GM18909 (cell line): ENCODE data around the gene RNF213.

Experiments used
- ATAC-seq: cut with Tn5 transposase; IDR thresholded peaks from one replicate; pipeline ENCODE4 v1.9.1; 2021; ENCODE audit warnings: mild to moderate bottlenecking; ENCODE audit not compliant: unreplicated experiment, poor library complexity

RNF213 gene

DNA sequence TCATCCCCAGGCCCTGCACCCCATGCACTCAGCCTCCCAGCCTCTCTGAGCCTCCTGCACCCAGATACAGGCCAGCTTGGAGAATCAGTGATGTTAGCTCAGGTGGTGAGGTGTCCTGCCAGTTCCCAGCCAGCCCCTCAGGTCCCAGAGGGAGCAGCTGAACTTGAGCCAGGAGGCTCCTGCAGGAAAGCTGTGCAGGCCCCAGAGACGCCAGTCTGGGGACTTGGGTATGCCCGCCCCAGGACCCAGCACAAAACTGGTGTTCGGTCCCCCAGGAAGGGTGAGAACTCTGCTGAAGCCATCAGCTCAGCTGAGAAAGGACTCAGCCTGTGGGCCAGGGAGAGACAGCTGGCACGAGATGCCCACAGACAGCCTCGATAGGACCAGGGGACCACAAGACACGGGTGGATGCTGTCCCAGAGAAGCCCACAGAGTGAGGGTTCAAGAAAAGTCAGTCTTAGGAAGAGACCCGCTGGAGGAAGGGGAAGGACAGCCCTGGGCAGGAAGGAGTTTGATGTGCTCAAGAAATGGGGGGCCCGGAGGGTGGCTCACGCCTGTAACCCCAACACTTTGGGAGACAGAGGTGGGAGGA is 165.3 kb downstream of the RNF213 start:
- ATAC-seq = no peak

GRCh38 chr17:80426671-80427326 is 166.1 kb downstream of the RNF213 start:
- ATAC-seq = peak; percentile 72

DNA sequence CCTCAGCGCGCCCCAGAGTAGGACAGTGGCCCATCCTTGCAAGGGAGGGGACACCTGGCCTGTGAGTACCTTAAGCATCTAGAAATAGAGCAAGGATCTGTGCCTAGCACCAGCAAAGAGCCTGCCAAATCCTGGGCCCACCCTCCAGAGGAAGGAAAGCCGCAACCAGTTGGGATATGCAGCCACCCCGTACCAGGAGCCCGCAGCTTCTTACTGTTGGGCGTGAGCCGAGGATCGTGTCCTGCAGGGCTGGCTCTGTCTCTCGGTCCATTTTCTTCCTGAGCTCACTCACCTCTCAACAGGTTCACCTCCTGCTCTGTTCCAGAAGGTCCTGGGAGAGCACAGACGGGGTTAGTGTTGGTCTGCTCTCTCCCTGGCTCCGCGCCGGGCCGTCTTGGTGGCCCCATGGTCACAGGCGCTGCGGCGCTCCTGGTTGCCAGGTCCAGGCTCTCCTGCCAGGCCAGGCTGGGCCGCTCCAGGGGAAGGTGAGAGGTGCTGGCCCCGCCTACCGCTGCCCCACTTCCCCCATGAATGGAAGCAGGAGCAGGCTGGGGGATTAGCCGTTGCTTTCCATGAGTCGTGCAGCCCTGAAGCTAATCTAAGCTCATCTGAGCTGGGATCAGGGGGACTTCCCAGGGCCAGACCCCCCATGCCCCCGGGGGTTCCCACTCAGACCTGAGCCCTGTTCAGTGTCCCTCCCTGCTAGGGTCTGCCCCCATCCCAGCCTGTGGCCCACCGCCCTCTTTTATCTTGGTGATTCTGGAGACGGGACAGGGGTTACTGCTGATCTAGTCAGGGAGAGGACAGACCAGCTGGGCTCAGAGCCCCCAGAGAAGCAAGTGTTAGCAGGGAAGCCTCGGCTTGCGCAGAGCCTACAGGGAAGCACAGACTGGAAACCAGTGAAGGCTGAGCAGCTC is 167.0 kb downstream of the RNF213 start:
- no peak for ATAC-seq

- ATAC-seq = no peak
Measured at GRCh38 chr17:80428363-80428762, 167.7 kb downstream of the RNF213 start.

DNA sequence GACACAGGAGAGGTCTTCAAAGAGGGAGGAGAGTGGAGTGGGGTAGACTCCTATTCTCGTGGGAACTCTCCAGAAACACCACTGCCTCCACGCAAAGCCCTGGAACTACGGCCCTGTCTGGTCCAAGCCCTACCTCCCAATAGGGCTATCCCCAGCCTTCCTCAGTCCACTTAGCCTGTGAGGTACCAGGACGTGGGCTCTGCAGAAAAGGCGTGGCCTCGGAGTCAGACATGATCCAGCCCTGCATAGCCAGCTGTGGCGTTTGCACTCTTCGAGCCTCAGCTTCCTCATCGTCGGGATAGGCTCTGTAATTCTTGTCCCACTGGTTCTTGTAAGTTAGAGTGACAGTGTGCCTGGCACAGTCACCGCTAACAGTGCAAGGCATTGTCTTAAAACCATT is 168.1 kb downstream of the RNF213 start:
- no peak for ATAC-seq

- no peak for ATAC-seq
Measured at GRCh38 chr17:80429356-80430275, 169.0 kb downstream of the RNF213 start.

DNA sequence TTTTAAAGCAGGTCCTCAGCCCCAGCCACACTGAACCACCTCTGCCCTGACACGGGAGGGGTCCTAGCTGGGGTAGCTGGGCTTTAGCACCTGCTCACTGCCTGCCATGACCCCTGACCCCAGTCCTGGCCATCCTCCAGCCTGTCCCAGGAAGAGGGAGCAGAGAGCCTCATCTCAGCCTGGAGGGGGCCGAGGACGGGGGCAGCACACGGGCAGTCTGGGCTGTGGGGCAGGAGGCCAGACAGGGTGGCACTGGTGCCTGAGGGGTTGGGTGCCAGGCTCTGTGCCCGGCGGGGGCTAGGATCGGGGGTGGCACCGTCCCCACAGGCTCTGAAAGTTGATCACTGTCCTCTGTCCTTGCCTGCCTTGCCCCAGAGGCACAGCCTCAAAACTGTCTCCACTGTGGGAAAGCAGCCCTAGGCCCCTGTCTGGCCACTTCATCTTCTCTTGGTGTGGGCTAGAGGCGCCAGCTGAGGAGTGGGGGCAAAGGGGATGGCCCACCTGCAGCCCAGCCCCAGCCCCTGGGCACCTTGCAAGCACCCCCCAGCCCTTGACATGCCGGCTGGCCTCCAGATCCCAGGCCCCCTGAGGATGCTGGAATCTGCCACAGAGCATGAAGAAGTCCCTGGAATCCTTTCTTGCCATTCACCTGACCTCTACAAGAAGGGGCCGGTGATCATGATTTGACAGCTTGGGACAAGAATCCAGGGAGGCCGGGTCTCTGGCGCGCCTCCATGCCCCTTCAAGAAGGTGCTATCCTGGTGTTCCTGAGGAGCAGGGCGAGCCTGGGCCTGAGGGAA is 170.0 kb downstream of the RNF213 start:
- ATAC-seq = no peak

DNA sequence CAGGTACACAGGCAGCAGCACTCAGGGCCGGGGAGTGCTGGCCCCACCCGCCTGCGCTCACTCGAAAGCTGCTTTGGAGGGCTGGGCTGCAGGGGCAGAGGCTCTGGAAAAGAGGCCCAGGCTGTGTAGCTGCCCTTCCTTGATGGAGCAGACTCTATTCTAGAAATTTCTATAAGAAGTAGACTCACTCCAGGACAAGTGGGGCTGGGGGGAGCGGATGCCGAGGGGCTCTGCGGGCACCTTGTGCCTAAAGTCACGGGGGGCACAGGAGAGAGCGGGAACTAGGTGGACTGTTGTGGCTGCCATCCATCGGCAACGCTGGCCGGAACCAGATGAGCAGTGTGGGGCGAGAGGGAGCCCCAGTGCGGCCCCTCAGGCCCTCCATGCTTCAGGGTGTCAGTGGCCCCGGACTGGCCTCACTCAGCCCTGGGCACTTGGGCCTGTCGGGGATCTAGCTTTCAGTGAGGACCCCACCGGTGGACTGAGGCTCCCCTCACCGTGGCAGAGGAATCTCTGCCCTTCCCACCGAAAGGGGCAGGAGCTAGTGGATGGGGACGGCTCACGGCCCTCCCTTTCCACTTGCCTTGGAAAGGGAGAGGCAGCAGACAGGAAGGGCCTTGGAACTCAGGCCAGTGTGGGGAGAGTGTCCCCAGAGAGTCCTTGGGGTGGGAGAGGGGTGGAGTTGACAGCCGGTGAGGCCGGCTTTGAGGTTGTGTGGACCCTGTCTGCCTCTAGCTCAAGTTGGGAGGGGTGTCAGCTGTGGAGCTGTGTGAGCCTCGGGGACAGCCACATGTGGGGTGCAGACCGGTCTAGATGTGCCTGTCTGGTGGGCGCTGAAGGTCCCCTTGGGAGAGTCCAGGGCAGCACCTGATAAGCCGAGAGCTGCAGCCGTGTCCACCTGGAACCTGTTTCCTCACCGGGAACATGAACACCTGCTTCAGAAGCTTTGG is 170.9 kb downstream of the RNF213 start:
- ATAC-seq = no peak

DNA sequence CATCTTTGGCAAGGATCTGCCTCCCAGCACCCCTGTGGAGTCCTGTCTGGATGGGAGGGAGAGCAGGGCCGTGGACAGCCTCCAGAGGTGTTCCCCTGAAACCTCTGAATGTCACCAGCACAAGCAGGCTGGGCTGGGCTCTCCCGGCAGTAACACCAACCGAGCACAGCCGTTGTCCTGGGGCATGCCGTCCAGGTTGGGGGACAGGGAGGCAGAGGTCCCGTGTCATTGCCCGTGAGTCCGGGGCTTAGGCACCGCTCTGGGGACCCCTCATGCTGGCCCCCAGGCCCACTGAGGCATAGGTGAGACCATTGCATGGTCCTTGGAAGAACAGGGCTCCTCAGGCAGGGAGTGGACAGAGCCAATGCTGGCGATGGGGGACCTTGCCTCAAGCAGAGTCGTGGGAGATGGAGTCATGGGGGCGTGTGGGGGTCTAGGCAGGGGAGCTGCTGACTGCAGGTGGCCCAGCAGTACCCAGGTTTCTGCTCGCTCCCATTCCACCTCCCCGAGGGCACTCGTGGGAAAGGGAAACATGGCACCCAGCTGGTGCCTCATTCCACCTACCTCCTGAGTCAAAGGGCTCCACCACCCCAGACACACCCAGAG is 171.8 kb downstream of the RNF213 start:
- no peak for ATAC-seq

DNA sequence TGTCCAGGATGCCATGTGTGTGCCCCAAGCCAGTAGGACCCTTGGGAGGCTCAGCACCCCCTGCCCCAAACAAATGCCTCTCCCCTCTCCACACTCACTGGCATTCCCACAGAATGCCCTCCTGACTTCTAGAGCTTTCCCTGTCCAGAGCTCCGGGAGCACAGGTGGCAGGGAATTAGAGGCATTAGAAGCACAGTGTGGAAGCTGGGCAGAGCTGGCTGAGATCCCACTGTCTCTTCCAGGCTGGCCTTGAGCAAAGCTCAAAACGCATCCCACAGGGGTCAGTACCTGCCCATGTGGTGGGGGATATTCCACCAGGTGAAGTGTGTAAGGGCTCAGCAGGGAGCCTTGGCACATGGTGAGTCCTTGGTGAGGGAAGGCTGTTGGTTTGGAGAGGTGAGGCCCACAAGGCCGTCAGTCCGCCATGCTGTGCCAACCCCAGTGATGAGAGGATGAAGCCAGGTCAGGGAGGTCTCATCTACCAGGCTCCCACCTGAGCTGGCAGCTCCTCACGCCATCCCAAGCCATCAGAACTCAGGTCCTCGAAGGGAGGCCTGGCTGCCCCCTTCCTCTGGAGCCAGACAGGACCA is 172.4 kb downstream of the RNF213 start:
- no peak for ATAC-seq

DNA sequence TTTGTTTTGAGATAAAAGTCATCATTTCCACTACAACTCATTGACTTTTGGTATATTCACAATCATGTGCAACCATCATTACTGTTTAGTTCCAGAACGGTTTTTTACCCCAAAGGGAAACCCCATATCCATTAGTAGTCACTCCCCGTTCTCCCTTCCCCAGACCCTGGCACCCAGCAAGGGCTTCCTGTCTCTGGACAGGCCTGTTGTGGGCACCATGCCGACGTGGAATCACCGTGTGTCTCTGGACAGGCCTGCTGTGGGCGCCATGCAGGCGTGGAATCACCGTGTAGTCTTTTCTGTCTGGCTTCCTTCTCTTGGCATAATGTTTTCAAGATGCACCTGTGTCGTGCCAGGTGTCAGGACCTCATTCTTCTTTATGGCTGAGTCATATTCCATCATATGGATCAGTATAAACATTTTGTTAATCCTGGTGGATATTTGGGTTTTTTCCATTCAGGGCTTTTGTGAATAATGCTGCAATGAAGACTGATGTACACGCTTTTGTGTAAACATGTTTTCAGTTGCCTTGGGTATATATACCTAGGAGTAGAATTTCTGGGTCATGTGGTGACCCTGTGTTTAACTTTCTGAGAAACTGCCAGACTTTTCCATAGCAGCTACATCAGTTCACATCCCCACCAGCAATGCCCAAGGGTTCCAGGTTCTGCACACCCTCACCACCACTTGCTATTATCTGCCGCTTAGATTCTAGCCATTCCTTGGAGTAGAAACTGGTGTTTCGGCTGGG is 173.4 kb downstream of the RNF213 start:
- no peak for ATAC-seq

GRCh38 chr17:80437532-80437931 is 176.9 kb downstream of the RNF213 start:
- no peak for ATAC-seq

DNA sequence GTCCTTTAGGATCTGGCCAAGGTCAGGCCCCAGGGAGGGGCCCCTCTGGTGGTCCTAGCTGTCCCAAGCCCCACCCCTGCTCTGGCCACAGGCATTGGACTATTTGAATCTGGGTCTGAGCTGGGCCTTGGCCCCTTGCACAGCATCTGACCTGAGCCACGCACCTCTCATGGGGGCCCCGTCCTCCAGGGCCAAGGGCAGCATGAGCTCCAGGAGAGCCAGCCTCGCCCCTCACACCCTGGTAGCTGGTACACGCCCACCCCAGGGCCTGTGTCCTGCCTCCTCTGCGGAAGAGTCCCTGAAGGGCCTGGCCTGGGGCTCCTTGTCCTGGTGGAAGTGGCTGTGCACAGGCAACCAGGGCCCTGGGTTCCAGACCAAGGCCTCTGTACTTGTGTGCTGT is 178.2 kb downstream of the RNF213 start:
- no peak for ATAC-seq

- ATAC-seq = no peak
Measured at GRCh38 chr17:80439499-80439898, 178.8 kb downstream of the RNF213 start.

DNA sequence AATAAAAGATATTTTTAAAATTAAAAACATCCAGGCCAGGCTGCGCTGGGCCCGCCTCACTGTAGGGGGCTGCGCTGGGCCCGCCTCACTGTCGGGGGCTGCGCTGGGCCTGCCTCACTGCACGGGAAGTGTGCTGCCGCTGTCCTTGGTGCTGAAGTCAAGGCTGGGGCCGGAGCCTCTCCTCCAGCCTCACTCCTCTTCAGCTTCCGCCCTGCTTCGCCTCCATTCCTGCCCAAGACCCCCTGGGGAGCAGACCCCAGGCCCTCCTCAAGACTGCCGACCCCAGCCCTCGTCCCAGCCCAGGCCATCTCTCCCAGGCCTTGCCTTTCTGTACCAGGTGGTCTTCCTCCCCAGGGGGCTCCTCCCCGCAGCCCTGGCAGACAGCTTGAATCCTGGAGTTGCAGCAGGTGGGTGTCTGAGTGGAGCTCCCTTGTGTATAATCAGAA is 180.5 kb downstream of the RNF213 start:
- ATAC-seq = no peak

GRCh38 chr17:80441598-80442322 is 181.1 kb downstream of the RNF213 start:
- no peak for ATAC-seq
